ENCODE results near the gene KCP. TPM values are rescaled to one million over a fixed set of nuclear protein-coding genes. Genes with fewer than 3 reads are reported as not detected.

Gene KCP
- total RNA-seq, 1 donor from 2014 or later: 0.20 TPM

DNA sequence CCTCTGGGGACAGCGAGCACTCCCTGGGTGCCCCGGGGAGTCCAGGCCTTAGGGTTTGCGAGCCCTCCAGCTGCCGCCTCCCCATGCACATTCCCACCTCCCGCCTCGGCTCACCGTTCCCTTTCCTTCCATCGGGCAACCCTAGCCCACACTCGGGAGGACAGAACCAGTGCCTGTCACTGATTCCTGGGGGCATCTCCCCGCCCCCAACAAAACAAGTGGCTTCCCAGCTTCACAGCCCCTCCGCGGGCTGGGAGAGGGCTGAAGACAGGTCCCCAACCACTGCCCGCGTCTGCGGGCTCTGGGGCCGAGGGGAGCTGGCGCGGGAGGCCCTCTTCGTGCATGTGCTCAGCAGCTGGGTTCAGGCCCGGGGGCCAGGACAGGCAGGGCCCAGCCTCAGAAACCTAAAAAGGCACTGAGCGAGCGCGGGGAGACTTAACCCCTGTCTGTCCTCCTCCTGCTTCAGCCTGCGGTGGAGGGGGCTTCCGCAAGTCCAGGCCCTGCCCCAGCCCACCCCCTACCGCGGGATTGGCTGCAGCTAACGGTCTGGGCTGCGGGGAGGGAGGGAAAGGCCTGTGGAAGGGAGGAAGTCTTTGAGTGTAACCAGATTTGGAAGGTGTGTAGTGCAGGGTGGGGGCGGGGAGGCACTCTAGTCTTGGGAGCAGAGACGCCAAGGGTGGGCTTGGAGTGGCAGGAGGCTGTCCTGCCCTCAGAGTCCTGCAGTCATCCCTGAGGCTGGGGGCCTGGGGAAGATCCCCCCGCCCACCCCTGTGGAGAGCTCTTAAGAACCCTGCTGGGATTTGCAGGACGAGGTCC lies 79.1 kb downstream of the KCP start:
- intact Hi-C loops (cut with micrococcal nuclease): no loop called here

- intact Hi-C loops (cut with micrococcal nuclease): no loop called here
Measured at GRCh38 chr7:128830231-128831177, 80.0 kb downstream of the KCP start, which contains the start of gene FLNC. Gene FLNC, plus strand, starts transcription at chr7:128830406. Its CDS starts 232 bp downstream, at chr7:128830638.

DNA sequence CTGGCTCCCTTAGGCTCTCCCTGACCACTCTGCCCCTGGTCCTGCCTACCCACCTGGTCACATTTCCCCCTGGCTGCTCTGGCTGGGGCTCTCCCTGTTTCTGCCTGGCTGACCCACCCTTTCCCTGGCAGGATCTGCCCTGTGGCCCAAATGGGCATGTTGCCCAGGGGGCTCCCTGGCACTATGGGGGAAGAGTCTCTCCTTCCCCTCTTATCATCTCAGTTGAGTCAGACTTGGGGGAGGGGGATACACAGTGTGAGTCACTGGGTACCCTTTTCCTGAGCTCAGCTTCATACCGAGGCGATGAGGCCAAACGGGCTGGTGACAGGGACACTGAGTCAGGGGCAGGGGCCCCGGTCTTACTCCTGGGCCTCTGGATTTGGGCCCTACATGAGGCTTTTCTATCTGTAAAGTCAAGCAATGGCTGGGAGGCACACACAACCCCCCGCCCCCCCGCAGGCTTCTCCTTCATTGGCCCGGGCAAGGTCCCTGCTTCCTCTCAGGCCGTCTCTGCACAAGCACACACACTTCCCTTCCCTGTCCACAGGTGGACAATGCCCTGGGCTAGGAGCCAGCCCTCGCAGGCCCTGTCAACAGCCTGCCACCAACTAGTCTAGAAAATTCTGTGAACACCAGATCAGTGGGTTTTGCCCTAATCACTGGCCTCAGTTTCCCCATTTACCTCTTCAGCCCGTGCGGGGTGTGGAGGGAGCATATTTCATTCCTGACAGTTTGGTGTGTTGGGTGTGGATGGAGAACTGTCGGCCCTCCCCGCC lies 80.9 kb downstream of the KCP start:
- intact Hi-C loops (cut with micrococcal nuclease): no loop called here

GRCh38 chr7:128827971-128828711 lies 82.4 kb downstream of the KCP start:
- intact Hi-C loops (cut with micrococcal nuclease): no loop called here

- intact Hi-C loops (cut with micrococcal nuclease): no loop called here
Measured at GRCh38 chr7:128827248-128827958, 83.1 kb downstream of the KCP start.

- intact Hi-C loops (cut with micrococcal nuclease): no loop called here
Measured at GRCh38 chr7:128826916-128827247, 83.6 kb downstream of the KCP start.

Other genes starting within 250 kb of the KCP start
- 1.5 and 3.4 TPM in 2 replicates for gene GARIN1A, start 238.4 kb downstream of the KCP start, total RNA-seq
- gene CALU, start 171.3 kb downstream of the KCP start, total RNA-seq: 39.8 and 42.4 TPM in 2 replicates
- gene OPN1SW, start 134.9 kb downstream of the KCP start, total RNA-seq: not detected in 2 replicates
- 5.3 and 8.8 TPM in 2 replicates for gene CCDC136, start 118.7 kb downstream of the KCP start, total RNA-seq
- 0.02 TPM in 1 of 2 replicates, not detected in the other for gene FLNC, start 80.3 kb downstream of the KCP start, total RNA-seq
- gene ATP6V1F, start 47.9 kb downstream of the KCP start, total RNA-seq: 125 and 127 TPM in 2 replicates
- gene IRF5, start 27.2 kb upstream of the KCP start, total RNA-seq: 9.8 and 11.3 TPM in 2 replicates
- gene TNPO3, start 144.4 kb upstream of the KCP start, total RNA-seq: 43.6 and 45.0 TPM in 2 replicates
- gene TSPAN33, start 234.0 kb upstream of the KCP start, total RNA-seq: 4.9 and 7.0 TPM in 2 replicates

All from T-helper 1 cell treated with Interleukin-12 subunit alpha and Interleukin-12 subunit beta and Interleukin-4 antibody, amounts not matched to agents 30 ng/mL and 1 ng/mL, for 36 hours (primary cell).